H9 (cell line): ENCODE measurements around the gene NXPH3. TPM values are rescaled to one million over a fixed set of nuclear protein-coding genes. Genes with fewer than 3 reads are reported as not detected.

Source experiments
- DNase-seq: peaks from one replicate; pipeline ENCODE4 v3.0.0-alpha.2; 2017
- H2AFZ ChIP-seq: one replicate; pipeline ENCODE4 v1.6.1; 2013; ENCODE audit warnings: mild to moderate bottlenecking, low read length, control low read depth, moderate library complexity
- H2AK5ac ChIP-seq: 2 replicates; pipeline ENCODE4 v1.6.1; 2013; ENCODE audit warnings: low read length, control low read depth, mixed read lengths; ENCODE audit not compliant: insufficient read length
- H2BK120ac ChIP-seq: one replicate; pipeline ENCODE4 v1.6.1; 2013; ENCODE audit warnings: low read depth, mild to moderate bottlenecking, low read length, control low read depth, inconsistent platforms; ENCODE audit not compliant: poor library complexity, severe bottlenecking
- H2BK12ac ChIP-seq: 2 replicates; pipeline ENCODE4 v1.6.1; 2013; ENCODE audit warnings: low read length, control low read depth, mixed read lengths, low read depth; ENCODE audit not compliant: insufficient read length
- H2BK15ac ChIP-seq: 2 replicates; pipeline ENCODE4 v1.6.1; 2013; ENCODE audit warnings: low read depth, low read length, control low read depth
- H2BK20ac ChIP-seq: one replicate; pipeline ENCODE4 v1.6.1; 2013; ENCODE audit warnings: low read depth, mild to moderate bottlenecking, low read length, control low read depth, inconsistent platforms; ENCODE audit not compliant: poor library complexity, severe bottlenecking
- H2BK5ac ChIP-seq: 2 replicates; pipeline ENCODE4 v1.6.1; 2013; ENCODE audit warnings: low read length, control low read depth, mixed read lengths; ENCODE audit not compliant: insufficient read length
- H3K14ac ChIP-seq: 2 replicates; pipeline ENCODE4 v1.6.1; 2013; ENCODE audit warnings: low read length, control low read depth; ENCODE audit not compliant: insufficient read depth
- H3K18ac ChIP-seq: 2 replicates; pipeline ENCODE4 v1.6.1; 2013; ENCODE audit warnings: low read depth, mild to moderate bottlenecking, mixed read lengths, low read length, control low read depth; ENCODE audit not compliant: insufficient read length
- H3K23ac ChIP-seq: 2 replicates; pipeline ENCODE4 v1.6.1; 2013; ENCODE audit warnings: low read length, control low read depth, mixed read lengths, low read depth; ENCODE audit not compliant: insufficient read length
- H3K23me2 ChIP-seq: 2 replicates; pipeline ENCODE4 v1.6.1; 2013; ENCODE audit warnings: low read depth, mild to moderate bottlenecking, mixed read lengths, low read length, control low read depth; ENCODE audit not compliant: insufficient read length, poor library complexity, severe bottlenecking
- H3K27ac ChIP-seq: 2 replicates; pipeline ENCODE4 v1.5.1; 2013; ENCODE audit warnings: low read length, control low read depth, mixed read lengths, low read depth; ENCODE audit not compliant: insufficient read length
- H3K27me3 ChIP-seq: 2 replicates; pipeline ENCODE4 v1.6.1; 2013; ENCODE audit warnings: low read length, control low read depth, inconsistent platforms; ENCODE audit not compliant: insufficient read depth
- H3K4ac ChIP-seq: 2 replicates; pipeline ENCODE4 v1.6.1; 2013; ENCODE audit warnings: low read depth, mild to moderate bottlenecking, control low read depth, inconsistent platforms, low read length, moderate library complexity
- H3K4me1 ChIP-seq: 2 replicates; pipeline ENCODE4 v1.6.1; 2013; ENCODE audit warnings: low read length, control low read depth, inconsistent platforms; ENCODE audit not compliant: insufficient read depth
- H3K4me2 ChIP-seq: 2 replicates; pipeline ENCODE4 v1.6.1; 2013; ENCODE audit warnings: low read length, control low read depth, mixed read lengths; ENCODE audit not compliant: insufficient read length, insufficient read depth
- H3K56ac ChIP-seq: 2 replicates; pipeline ENCODE4 v1.6.1; 2013; ENCODE audit warnings: low read depth, mild to moderate bottlenecking, mixed read lengths, low read length, control low read depth; ENCODE audit not compliant: insufficient read length
- H3K79me1 ChIP-seq: 2 replicates; pipeline ENCODE4 v1.6.1; 2013; ENCODE audit warnings: low read depth, mild to moderate bottlenecking, moderate library complexity, low read length, control low read depth, inconsistent platforms; ENCODE audit not compliant: insufficient read depth, poor library complexity, severe bottlenecking
- H3K79me2 ChIP-seq: 2 replicates; pipeline ENCODE4 v1.6.1; 2013; ENCODE audit warnings: low read length, control low read depth, inconsistent platforms; ENCODE audit not compliant: insufficient read depth
- H3K9ac ChIP-seq: 2 replicates; pipeline ENCODE4 v1.6.1; 2013; ENCODE audit warnings: low read length, control low read depth, mixed read lengths; ENCODE audit not compliant: insufficient read length; ENCODE audit errors: extremely low read depth
- H3K9me3 ChIP-seq: one replicate; pipeline ENCODE4 v1.6.1; 2013; ENCODE audit warnings: low read depth, low read length, inconsistent platforms; ENCODE audit not compliant: control insufficient read depth
- H3T11ph ChIP-seq: one replicate; pipeline ENCODE4 v1.6.1; 2013; ENCODE audit warnings: mild to moderate bottlenecking, low read length, control low read depth, inconsistent platforms
- H4K20me1 ChIP-seq: one replicate; pipeline ENCODE4 v1.6.1; 2013; ENCODE audit not compliant: control insufficient read depth, insufficient read length, insufficient read depth
- H4K5ac ChIP-seq: 2 replicates; pipeline ENCODE4 v1.6.1; 2013; ENCODE audit warnings: low read depth, mild to moderate bottlenecking, mixed read lengths, low read length, control low read depth; ENCODE audit not compliant: insufficient read length
- H4K8ac ChIP-seq: replicated peaks from 2 replicates; pipeline ENCODE4 v1.6.1; 2013; ENCODE audit warnings: low read length, control low read depth, mixed read lengths, low read depth; ENCODE audit not compliant: insufficient read length
- H4K91ac ChIP-seq: 2 replicates; pipeline ENCODE4 v1.6.1; 2013; ENCODE audit warnings: low read depth, mild to moderate bottlenecking, moderate library complexity, mixed read lengths, low read length, control low read depth; ENCODE audit not compliant: insufficient read length
- H3K27ac Mint-ChIP-seq, 3 experiments: 2 replicates in 2 of 3; 3 replicates in 1 of 3; pipeline ENCODE4 v1.8.0; 2020 to 2021; ENCODE audit warnings: mixed read lengths in 3 of 3, mild to moderate bottlenecking in 1 of 3, moderate library complexity in 1 of 3
- H3K27me3 Mint-ChIP-seq: 2 replicates; pipeline ENCODE4 v1.8.0; 2021; ENCODE audit warnings: low read depth, mild to moderate bottlenecking, moderate library complexity, mixed read lengths
- H3K36me3 Mint-ChIP-seq, 3 experiments: 2 replicates in 2 of 3; 3 replicates in 1 of 3; pipeline ENCODE4 v1.8.0; 2020 to 2021; ENCODE audit warnings: low read depth in 3 of 3, mixed read lengths in 3 of 3; ENCODE audit not compliant: insufficient read depth in 1 of 3
- H3K4me1 Mint-ChIP-seq, 2 experiments: 2 replicates each; pipeline ENCODE4 v1.8.0; 2020; ENCODE audit warnings: mixed read lengths in 2 of 2
- H3K4me3 Mint-ChIP-seq, 2 experiments: 2 replicates in 1 of 2; 3 replicates in 1 of 2; pipeline ENCODE4 v1.8.0; 2020 to 2021; ENCODE audit warnings: mild to moderate bottlenecking in 2 of 2, mixed read lengths in 2 of 2, moderate library complexity in 1 of 2
- H3K9me3 Mint-ChIP-seq, 2 experiments: 2 replicates in 1 of 2; 3 replicates in 1 of 2; pipeline ENCODE4 v1.8.0; 2020; ENCODE audit warnings: mild to moderate bottlenecking in 2 of 2, mixed read lengths in 2 of 2, moderate library complexity in 1 of 2
- CTCF ChIP-seq: fragments of 200-600 bp; sonication (generic); conservative IDR thresholded peaks from 3 replicates; pipeline ENCODE4 v1.8.0; 2021; ENCODE audit warnings: antibody characterized with exemption, mild to moderate bottlenecking
- WGBS: extraction: QIAGEN DNeasy Blood & Tissue Kit; methylation state at CpG from one replicate; pipeline ENCODE4 v1.1.7; 2013; ENCODE audit warnings: missing lambda C conversion rate, low lambda C conversion rate, mixed read lengths; ENCODE audit not compliant: insufficient read length; ENCODE audit errors: extremely low coverage; 5-methylcytosine and 5-hydroxymethylcytosine counted together
- total RNA-seq: library from RNA; stranded (reverse); gene quantifications from 2 replicates; pipeline ENCODE4 v1.2.1, GENCODE V29; 2021

The NXPH3 gene
- total RNA-seq, 1 experiment from 2014 or later, result 1.3 TPM

GRCh38 chr17:49546546-49547535 lies 28.8 kb upstream of the NXPH3 start:
- WGBS, result no CpG with 5 or more reads among the region's 18 CpGs
- Mint-ChIP-seq H3K27ac (peak overlapping the region in 2 of 3 experiments; percentile 16 to 44; a peak in 1 of 7 replicates), H3K4me3 (peak overlapping the region in 1 of 2 experiments; percentile 23; a peak in 1 of 5 replicates), H3K36me3 (peaks cover 0 to 5% (median 3%) of the 10 kb centered on the region in 3 experiments; a peak in 3 of 7 replicates), H3K9me3 (no peaks in the 10 kb centered on the region), H3K4me1 (peaks cover 45 to 56% of the 10 kb centered on the region in 2 experiments), H3K27me3 (peaks cover 9% of the 10 kb centered on the region)
- Histone ChIP-seq H2BK120ac (no peak overlapping the region), H3K4ac (no peak overlapping the region), H3K4me2 (no peak overlapping the region), H3K9me3 (no peaks in the 10 kb centered on the region), H2BK12ac (no peak overlapping the region), H3K23me2 (no peaks in the 10 kb centered on the region), H2BK5ac (no peak overlapping the region), H3K9ac (no peak overlapping the region), H3K18ac (no peak overlapping the region), H3K14ac (no peak overlapping the region), H3K23ac (no peak overlapping the region), H2BK15ac (no peak overlapping the region), H3K27me3 (no peaks in the 10 kb centered on the region), H2BK20ac (no peak overlapping the region), H2AFZ (no peak overlapping the region), H2AK5ac (no peak overlapping the region), H3T11ph (no peak overlapping the region), H4K91ac (no peak overlapping the region), H4K5ac (no peak overlapping the region), H3K79me2 (no peaks in the 10 kb centered on the region), H3K79me1 (no peaks in the 10 kb centered on the region), H3K4me1 (no peaks in the 10 kb centered on the region), H4K8ac (no peak overlapping the region), H3K27ac (no peak overlapping the region), H4K20me1 (no peaks in the 10 kb centered on the region), H3K56ac (no peak overlapping the region)
- DNase-seq, result peak; percentile 35
- TF ChIP-seq CTCF, result no peak
